HG03432 (cell line): ENCODE results near the gene RNASE11.
"Not testable (repeated sequence)": the region's sequence is repeated elsewhere in the genome, so short reads cannot be mapped to it uniquely, and the experiment has no call there.

Experiments
- ATAC-seq: cut with Tn5 transposase; IDR thresholded peaks from one replicate; pipeline ENCODE4 v1.9.1; 2021; ENCODE audit warnings: mild to moderate bottlenecking, moderate library complexity; ENCODE audit not compliant: unreplicated experiment

Gene RNASE11

DNA sequence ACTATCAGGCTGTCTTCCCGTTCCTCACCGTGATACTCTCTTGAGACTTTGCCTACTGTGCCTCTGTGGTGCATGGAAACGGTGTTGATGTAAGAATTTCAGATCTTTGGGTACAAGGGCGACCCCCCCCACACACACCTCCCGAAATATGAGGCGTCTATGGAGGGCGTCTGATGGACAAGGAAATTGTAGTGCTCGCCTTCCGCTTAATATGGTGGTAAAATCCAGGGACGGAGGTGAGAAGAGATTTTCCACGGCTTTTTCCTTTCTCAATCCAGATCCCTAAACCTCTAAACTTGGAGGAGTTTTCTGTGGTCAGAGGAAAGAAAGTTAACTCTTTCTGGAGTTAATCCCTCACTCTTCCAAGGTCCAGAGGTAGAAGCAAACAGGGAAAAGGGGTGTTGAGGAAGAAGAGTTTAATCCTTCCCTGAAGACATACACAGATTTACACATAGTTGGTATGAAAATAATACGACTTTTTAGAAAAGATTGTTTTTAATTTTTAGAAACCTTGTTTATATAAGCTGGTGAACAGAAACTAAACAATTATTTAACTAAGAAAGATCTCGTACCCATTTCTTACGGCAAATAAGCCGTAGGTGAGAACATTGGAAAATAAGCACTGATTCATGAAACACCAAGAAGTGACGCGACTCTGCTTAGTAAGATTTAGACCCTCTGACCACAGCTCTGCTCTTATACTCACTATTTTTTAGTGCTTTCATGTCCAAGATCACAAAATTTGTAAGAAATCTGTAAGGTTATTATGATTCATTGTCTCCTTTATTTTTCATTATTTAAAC is 26.4 kb upstream of the RNASE11 start:
- peak; percentile 2 for ATAC-seq

DNA sequence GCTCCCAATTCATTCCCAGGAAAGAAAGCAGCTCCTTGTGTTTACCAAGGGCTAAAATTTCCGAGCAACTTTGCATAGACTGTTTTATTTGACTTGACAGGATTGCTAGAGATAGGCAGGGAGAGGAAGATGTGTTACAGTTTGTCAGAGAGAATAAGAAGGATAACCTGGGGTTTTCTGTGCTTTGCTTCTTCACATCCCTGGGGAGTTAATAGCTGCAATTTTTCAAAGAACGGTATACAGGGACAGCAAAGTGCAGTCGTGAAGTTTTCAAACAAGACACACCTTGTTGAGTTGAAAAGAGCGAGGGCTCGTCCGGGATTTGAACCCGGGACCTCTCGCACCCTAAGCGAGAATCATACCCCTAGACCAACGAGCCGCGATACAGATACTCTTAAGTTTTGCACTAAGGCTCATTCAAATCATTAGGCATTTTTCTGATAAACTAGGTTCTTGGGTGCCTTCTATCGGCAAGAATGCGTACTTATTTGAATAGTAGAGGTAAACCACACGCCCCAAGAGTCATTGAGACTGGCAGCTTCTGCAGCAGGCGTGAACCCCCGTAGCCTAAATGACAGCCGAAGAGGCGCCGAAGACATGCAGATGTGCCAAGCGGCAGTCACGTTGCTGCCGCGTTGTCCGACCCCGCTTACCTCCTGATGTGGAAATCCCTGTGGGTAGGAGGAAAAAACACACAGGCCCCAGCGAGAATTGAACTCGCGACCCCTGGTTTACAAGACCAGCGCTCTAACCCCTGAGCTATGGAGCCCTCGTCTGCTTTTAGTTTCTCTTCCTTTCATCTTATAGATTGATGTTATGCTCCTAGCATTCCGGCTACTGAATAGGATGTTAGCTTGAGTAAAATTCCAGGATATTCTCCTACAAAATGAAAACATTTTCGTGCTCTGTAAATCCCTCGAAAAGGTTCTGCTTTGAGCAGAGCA is 25.6 kb upstream of the RNASE11 start:
- peak; percentile 69 for ATAC-seq

DNA sequence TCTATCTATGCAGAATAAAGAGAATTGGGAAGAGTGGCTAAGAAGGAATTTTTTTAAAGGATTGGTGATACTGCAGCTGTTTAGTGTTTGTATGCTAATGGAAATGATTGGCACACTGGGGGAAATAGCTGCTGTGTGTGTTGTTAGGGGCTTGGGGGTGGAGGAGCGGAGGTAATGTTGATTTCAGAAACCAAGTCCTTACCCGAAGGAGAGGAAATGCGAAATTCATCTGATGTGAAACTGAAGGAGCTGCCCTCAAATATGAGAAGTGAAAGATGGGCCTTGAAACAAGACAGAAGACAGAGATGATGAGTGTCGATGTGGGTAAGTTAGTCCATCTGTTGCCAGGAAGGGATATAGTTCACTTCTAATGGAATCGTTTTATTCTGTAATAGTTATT is 24.6 kb upstream of the RNASE11 start:
- ATAC-seq: peak; percentile 21

DNA sequence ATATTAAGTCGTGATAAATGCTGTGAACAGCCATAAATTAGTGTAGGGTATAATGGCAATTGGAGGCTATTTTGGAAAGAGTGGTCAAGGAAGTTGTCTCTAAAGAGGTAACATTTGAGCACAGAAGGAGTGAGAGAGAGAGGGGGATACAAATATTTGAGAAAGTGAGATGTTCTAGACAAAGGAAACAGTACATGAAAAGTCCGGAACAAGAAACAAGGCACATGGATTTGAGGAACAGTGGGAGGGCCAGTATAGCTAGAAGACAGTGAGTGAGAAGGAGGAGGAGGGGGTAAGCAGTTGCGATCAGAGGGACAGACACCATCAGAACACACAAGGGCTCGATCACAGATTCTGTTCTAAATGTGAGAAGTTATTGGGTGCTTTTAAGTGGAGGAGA is 23.5 kb upstream of the RNASE11 start:
- no peak for ATAC-seq

DNA sequence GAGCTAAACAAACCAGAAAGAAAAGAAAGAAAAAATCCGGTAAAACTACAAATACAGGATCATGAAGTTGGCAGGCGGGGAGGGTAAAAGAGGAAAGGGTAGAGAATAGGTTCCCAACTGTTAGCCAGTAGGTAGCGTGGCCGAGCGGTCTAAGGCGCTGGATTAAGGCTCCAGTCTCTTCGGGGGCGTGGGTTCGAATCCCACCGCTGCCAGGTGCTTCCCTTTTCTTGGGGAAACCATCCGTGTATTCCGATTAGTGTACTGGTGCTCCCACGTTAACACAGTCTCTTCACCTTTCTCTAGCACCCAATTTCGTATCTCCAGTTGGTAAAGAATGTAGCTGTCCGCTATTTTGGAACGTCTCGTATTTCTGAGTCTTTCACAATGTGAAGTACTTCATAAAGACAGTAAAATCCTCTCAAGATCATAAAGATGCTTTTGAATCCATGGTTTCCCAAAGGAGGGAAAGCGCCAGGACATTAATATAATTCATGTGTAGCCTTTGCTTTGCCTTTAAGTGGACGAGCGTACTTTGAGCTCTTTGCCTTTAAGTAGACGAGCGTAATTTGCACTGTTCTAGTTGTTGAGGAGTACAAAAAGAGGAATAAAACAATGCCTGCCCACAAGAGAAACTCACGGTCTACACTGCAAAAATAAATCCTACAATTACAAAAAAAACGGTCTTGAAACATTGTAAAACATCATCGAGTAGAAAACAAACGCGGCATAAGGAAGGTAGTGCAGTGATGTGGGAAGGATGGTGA is 22.4 kb upstream of the RNASE11 start:
- ATAC-seq: peak; percentile 18

DNA sequence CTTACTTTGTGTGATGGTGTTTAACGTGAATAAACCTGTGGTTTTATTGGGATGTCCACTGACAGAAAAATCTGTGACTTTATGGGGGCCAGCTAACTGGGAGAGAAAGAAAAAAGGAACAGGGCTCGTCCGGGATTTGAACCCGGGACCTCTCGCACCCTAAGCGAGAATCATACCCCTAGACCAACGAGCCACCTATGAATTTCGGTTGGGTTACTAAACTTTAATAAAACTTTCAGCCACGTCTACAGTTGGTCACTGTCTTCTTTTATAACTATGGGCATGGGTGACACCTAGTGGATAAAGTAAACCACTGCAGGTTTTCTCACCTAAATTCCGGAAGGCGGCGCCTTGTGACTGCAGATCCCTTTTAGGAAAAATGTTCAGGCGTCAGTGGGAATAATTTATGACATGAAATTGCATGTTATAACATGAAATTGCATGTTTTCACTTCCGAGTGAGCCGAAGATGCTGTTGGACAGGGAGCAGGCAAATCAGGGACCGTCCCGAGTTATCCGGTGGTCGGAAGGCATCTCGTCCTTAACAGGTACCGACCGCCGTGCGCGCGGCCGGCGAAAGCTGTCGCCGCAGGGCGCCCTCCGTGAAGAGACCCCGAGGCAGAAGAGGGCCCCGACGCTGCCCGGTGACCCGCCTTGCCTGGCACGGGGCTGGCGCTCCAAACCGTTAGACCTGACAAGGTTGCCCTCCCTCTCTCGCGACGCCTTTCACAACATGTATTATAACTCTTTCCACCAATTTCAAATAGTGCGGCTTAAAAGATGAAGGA is 21.6 kb upstream of the RNASE11 start:
- ATAC-seq: peak; percentile 12

DNA sequence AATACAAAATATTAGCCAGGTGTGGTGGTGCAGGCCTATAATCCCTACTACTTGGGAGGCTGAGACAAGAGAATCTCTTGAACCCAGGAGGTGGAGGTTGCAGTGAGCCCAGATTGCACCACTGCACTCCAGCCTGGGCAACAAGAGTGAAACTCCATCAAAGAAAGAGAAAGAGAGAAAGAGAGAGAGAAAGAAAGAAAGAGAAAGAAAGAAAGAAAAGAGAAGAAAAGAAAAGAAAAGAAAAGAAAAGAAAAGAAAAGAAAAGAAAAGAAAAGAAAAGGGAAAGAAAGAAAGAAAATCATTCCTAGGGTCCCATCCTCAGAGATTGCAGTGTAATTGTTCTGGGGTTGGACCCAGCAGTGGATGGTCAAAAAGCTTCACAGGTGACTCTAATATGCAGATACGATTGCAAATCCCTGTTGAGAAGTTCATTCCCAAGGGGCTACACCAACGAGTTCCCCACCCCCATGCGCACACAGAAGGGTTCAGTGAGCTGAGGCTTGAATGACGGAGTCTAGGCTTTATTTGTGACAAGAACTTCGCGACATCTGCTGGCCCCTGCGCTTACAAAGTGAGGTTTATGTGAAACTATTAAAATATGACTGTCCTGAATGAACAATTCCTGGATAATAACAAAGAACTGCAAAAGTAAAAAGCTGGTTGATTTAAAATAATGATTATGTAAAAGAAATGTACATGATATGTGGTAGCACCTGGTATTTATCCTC is 20.7 kb upstream of the RNASE11 start:
- no peak for ATAC-seq

DNA sequence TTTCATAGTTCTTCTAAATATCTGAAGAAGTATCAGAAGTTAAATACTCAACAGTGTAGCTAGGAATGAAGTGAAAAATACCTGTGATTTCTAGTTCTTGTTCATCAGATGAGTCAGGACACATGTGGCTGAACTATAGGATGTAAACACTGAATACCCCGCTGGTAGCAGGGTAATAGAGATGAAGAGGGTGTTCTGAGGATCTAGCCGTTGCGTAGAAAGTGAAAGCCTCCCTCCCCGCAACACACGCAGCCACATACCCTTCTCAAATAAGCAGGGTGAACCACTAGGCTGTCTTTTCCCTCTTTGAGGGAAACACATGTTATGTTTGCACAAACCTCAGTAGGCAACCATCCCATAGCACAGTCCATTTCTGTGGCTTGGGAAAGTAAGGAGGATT is 19.8 kb upstream of the RNASE11 start:
- ATAC-seq: no peak

DNA sequence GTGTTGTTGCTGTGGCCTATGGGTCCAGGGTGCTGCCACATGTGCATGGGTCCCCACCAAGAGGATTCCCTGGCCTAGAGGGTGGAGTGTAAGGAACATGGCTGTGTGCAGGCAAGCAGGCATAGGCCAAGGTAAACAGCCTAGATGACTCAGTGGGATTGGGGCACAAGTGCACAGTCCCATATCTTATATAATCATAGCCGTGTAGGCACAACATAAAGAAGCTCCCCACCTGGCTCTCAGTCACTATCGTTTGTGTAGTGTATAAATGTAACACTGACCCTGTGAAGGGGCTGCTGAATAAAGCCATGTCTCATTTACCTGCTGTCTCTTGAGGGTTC is 19.1 kb upstream of the RNASE11 start:
- ATAC-seq: no peak

DNA sequence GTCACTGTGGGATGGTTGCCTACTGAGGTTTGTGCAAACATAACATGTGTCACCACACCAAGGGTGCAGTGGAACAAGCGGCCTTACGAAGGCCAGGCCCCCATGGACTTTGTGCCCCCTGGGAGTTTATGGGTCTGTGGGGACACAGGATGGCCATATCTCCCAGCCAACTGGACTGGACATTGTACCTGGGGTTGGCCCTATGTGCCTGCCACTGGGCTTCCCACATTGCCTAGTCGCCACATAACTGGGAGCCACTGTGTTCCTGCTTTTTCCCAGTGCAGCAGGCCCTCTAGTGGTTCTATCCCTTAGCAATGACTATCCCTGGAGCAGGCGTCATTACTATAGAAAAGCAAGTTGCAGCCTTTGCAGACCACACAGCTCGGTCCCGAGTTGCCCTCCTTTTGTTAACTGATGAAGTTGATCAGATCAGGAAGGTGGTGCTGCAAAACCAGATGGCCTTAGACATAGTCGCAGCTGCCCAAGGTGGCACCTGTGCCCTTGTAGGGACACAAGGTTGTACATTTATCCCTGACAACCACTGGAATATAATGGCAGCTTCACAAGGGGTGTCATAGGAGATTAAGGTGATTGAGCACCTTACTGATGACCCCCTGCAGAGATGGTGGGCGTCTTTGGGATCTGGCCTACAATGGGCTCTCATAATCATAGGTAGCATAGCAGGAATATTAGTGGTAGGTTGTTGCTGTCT is 18.5 kb upstream of the RNASE11 start:
- ATAC-seq: no peak

DNA sequence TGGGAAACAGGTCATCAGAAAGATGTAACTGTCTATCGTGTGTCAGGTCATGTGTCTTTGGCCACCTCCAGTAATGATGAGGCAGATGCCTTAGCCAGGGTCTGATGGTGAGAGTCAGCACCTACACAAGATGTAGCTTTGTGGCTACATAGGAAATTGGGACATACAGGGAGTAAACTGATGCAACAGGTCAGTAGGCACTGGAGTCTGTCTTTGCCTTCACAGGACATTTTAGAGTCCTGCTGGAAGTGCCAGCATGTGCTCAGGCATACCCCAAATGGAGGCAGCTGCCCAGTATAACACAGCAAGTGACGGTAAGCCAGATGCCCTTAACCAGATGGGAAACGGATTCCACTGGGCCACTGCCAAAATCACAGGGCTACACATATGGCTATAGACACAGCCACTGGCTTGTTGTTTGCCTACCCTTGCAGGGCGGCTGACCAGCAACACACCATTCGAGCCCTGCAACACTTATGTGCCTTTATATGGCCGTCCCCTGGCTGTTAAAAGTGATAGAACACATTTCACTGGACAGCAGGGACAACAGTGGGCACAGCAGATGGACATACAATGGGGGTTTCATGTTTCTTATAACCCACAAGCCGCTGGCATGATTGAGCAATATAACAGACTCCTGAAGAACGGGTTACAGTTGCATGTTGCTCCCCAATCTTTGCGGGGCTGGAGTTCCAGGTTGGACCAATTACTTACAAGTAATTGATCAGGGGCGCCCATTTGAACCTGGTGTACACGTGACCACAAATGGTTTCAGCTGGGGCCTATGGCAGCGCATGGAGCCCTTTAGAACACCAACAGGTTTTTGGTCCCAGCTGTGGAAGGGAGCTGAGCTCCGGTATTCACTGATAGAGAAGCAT is 16.3 kb upstream of the RNASE11 start:
- ATAC-seq: no peak

DNA sequence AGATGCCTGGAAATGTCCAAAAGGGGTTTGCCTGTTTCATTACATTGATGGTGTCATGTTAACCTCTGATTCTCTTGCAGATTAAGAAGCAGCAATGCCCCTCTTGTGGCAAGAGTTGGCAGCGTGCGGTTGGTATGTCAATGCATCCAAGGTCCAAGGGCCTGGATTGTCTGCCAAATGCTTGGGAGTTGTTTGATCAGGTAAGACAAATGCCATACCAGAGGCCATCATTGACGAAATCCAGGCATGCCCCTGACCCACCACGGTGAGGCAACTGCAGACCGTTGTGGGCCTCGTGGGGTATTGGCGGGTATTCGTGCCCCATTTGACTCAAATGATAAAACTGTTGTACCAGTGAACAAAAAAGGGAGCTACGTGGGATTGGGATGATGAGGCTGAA is 14.8 kb upstream of the RNASE11 start:
- ATAC-seq: no peak

DNA sequence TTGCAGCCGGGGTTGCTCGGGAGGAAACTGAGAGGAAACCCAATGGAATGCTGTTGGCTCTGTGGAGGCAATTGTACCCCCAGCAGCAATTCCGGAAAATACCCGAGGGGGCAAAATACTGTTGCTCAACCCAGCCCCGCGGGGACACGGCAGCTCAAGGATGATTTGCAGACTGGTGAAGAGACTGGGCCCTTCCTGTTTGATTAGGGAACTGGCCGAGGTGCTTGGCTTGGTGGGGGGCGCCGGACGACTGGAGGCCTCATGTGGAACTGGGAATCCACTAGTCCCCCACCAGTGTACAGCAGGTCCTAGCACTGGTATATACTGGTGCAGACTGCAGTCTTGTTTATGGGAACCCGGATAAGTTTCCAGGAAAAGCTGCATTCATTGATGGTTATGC is 13.7 kb upstream of the RNASE11 start:
- no peak for ATAC-seq

DNA sequence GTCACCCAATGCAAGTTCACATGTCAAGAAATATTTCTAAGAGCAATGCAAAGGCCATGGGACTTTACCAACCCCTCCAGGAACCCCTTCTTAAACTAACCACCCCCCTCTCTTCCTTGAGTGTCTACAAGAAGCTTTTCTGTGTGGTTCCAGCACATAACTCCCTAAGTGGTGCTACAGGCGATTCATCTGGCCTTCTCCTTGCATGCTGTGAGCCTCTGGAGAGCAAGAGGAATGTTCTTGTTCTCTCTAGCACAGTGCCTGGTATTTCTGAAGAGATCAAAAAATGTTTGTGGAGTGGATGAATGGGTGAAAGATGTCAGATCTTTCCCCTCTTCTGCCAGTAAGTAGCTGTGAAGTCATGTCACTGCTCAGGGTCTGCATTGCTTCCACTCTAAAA is 9.3 kb upstream of the RNASE11 start:
- ATAC-seq: no peak

DNA sequence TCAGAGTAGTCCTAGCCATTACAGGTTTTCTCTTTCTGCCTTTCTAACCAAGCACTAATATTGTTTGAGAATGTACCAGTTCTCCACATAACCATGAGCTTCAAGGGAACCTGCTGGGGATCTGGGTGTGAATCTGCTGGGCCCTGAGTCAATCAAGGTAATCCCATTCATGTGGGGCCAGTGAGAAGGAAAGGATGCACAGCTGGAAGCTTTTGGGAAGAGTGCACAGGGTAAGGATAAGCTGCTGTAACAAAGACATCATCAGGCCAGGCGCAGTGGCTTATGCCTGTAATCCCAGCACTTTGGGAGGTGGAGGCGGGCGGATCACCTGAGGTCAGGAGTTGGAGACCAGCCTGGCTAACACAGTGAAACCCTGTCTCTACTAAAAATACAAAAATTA is 7.9 kb upstream of the RNASE11 start:
- not testable (repeated sequence) for ATAC-seq

DNA sequence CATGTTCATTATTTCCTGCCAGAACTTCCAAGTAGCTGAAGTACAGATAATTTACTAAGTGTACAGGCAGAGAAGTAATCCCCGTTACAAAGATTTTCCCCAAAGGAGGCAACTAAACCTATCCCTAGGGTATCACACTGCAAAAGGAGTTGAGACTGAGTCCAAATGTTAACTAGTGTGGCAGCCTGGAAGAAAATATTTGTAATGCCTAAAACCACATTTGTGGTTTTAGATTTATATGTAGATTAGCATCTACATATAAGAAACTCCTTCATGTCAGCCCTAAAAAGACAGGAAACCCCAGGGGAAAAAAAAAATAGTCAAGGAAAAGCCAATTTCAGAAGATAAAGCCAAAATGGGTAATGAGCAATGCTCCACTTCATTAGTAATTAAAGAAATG is 4.8 kb upstream of the RNASE11 start:
- no peak for ATAC-seq

DNA sequence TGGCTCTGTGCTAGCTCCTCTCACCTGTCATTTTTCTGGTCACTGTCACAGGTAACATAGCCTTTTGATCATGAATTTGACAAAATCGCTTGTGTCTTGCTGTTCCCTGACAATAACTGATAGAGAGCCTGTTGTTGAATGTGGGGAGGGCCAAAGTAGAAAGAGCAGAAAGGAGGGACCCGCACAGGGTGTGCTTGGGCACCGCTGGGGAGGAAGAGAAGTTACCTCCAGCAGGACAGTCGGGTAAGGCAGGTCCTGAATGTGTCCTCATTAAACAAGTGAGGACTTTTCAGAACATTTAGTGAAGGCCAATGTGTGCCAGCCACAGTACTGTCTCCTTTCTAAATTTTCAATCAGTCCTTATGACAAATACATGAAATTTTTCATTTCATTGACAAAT is 3.4 kb upstream of the RNASE11 start, which contains the start of gene RNASE12:
RNASE12 (minus strand) TSS at position 142 of the 400 bp plus-strand sequence. CDS start 653 bp downstream, outside the sequence.
- no peak for ATAC-seq

DNA sequence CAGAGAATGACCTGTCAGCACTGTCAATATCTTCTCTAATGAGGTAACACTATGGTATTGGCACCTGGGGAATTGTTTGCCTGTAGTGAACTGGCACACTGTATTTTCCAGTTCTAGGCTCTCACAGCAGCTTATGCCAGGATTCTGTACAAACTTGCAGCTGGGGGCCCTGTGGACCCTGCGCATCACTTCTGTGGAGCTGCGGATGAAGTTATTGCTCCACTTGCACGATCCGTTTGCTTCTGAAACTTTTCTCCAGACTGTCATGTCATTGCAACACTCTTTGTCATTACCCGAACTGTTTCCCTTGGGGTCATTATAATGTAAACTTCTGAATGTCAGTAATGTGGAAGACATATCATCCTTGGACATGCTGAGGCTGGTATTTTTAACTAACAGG is 3.9 kb downstream of the RNASE11 start:
- no peak for ATAC-seq
